NCI-H2171 (cell line): ENCODE results near the gene LGR4.

Source experiments
- DNase-seq: peaks from one replicate; lab custom pipeline; 2025; lab: John Stamatoyannopoulos, UW

LGR4 gene

DNA sequence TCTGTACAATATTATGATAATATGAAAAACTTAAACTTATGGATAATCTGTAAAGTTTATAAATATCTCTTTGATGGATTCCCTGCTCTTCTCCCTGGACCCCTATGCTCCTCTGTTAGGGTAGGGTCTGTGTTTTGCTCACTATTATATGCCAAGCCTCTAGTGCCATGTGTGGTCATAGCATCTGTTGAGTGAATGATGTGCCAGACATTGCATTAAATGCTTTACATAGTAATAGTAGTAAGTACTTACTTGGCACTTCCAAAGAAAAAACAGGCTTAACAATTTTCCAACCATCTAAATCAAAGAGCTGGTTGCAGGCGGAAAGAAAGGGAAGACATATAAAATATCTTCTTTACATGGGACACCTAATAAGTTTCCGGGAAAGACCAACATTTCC is 46.8 kb downstream of the LGR4 start:
- no peak for DNase-seq

DNA sequence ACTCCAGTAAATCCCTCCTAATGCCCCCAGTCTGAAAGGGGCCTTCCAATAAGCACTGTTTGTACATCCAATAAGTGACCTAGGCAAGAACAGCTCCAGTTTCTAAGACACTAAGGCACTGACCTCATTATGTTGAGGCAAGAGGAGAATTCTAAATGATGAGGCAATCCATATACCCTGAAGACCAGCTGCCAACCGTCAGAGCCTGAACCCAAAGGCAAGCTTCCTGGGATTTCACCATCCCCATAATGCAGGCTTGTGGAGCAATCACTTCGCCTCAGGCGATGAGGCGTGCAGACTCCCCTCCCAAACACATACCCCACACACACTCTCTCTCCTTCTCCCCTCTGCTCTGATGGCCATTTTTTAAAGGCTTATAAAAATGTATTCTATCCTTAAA is 49.5 kb downstream of the LGR4 start:
- no peak for DNase-seq

DNA sequence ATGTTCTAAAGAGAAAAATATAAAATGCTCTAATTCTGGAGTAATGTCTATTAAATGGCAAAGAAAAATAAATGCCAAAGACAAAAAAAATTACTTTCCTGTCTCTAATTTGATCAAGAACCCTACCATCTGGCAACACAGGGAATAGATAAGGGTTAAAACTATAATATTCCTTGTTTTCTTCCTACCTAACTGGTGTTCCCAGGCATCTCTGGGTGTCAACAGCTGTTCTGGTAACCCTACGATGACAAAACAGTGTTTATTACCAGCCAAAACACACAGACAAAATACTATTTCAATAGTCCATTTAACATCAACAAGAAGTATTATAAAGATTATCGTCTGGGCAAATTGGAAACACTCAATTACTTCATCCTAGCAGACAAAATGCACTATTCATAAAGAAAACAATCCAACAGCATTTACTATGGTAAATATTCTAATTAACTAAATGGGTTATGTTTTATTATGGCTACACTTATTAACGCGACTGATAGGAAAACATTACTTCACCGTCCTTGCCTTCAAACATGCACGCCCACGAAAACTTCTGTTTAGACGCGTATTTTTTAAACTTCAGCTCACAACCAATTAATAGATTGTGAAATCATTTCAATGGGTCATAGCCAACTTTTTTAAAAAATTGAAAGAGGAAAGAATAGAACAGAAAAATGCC is 50.6 kb downstream of the LGR4 start:
- DNase-seq: peak; percentile 23

DNA sequence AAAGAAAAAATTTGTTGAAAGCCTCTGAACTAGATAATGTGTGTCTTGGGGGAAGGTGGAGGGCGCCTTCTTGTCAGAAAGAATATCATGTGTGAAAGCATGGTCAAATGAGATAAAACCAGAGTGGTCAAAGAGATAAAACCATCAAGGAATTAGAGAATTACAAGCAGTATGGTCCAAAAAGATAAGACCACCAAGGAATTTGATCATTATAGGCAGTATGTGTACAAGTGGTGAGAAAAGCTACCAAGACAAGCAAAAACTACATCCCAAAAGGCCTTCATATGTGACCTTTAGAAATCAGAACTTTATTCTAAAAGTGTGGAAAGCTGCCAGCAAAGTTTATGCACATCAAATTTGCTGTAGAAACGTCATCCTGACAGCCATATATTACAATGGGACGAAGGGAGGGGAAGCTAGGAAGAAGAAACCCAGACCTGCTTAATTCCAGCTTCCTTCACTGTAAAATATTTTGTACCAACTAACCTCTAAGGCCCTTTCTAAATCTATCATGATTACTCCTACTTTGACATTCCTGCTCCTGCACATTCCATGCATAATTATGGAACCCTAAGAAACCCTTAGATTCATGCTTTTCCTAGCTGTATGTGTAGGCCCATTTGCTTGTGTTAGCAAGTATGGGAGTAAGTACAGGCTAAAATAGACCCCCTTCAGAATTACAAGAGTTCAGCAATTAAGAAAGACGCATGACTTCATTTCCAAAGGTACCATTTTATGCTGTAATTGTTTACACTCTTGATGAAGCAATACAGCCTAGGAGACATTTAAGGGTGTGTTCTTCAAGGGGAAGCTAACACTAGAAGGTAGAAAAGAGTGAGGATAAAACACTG is 51.6 kb downstream of the LGR4 start:
- no peak for DNase-seq

DNA sequence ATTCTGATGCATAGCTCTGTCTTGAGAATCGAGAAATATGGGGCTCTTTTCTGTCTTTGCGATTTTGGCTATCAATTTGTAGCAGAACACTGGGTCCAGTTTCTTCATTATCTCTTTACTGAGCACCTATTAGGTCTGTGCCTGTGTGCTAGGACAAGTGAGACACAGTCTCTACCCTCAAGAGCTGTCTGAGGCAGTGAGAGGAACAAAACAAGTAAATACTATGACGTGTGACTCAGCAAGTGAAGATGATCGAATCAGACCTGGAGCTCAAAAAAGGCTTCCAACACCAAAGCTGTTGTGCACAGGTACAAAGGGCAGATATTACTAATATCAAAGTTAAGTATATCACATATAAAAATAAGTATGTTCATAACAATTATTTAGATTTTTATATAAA is 52.4 kb downstream of the LGR4 start:
- DNase-seq: no peak

DNA sequence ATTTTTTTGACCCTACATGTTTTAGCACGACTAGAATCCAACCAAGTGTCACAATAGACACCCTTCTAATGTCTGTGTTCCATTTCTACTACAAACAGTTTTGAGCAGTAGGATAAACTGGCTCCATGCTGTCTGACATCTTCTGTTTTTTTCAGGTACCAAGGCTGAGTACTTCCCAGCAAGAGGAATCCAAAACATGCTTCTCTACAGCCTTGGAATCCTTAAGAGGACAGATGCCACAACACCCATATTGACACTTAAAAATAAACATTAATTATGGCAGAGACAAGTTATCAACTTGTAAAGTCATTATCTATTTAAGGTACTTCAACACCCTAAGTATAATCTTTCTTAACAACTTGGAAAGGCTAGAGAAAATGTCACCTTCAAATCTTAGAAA is 54.2 kb downstream of the LGR4 start:
- no peak for DNase-seq

DNA sequence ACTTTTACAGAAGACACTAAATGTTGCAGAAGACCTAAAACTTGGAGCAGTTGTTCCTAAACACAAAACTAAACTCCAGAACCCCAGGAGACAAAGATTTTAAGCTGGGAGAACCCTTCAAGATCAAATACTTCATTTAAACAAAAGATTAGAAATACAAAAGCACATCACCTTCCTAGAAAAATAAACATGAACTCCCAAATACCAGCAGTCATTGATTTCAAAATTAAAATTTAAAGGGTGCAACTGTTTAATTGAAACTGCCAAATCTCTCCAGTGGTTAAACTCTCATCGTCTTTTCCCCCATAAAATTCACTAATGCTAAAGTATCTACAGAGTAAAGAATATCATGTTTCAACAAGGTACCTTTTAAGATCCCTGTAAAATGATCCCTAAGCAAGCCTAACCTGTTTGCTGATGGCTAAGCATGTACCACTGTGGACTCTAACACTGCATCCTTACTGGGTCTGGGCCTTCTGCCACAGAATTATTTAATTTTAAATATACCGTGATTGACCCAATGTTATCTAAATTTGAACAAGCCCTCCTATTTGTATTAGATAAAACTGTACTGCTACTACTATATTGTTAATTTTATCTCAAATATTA is 55.9 kb downstream of the LGR4 start:
- DNase-seq: no peak

DNA sequence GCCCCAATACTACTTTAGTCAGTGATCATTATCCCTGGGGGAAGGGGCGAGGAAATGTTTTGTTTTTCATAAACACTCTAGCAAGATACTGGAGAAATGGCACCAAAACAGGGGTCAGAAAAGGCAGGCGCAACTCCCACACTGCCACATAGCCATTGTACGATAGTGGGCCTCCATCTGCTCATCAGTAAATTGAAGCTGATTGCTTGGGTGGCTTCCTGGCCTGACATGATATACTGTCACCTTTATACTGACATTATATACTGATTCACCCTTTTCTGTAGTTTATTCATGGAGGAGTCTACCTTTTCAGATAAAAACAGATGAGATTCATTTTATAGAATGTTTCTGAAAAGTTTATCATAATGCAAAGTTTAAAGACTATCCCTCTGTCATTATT is 57.9 kb downstream of the LGR4 start:
- no peak for DNase-seq

DNA sequence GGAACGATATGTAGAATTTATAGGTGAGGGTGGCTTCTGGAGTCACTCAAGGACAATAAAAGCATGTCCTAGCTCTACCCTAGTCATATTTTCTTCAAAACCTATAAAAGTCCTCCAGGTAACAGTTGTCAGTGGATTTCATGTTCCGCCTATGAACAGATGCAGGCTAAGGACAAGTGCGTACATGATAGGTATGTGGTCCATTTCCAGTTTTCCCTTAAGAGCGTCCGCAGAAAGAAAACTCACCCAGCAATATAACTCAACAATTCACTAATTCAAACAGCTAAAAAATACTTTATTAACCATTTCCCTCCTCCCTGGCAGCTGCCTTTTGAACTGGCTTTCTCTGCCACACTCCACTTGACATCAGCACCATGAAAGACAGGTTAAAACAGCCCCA is 59.4 kb downstream of the LGR4 start:
- no peak for DNase-seq

DNA sequence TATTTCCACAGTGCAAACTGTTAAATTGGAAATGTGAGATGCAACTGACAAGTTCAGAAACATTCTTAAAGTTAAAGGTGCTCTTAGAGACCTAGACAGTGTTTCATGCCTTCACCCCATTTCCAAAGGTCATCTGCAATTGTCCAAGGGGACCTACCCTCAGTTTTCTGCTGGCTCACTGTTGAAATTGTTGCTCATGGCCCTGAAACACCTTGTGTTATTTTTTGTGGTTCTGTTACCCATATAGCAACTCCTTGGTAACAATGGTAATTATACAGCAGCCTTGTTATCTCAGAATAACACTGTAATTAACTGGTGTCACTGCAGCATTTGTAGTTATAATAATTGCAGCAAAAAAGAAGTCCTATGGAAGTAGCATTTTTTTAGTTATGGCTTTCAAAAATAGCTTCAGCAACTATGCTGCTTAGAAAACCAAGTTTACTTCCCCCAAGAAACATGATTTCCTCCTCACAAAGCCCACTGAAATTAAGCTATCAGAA is 60.3 kb downstream of the LGR4 start:
- DNase-seq: no peak

DNA sequence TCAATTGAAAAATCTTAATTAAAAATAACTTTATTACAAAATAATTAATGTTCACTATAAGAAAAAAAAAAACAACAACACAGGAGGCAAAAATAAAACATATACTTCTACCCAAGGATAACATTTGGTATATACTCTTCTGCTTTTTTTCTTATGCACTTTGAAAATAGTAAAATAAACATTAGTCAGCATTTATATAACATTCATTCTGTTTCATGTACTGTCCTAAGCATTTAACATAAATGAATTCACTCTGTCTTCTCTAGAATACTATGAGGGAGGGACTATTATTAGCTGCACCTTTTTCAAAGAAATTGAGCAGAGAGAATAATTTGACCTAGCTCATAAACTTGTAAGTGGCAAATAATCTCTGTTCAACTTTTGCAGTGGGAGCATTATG is 61.3 kb downstream of the LGR4 start:
- no peak for DNase-seq

DNA sequence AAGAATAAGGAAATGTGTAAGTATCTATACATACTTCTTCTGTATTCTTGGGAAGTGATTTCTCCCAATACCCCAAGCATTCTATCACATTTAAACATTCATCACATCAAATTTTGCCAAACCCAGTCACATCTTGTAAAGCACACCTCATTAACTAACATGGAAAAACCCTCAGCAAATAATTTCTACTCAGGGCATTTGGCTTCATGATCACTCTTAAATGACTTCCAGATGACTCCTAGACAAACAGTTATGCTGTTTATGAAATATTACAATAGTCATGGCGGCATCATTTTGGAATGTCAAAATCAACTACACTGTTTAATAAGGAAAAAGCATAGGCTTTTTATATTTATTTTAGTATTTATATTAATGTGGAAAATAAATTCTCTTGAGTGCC is 62.3 kb downstream of the LGR4 start:
- no peak for DNase-seq

DNA sequence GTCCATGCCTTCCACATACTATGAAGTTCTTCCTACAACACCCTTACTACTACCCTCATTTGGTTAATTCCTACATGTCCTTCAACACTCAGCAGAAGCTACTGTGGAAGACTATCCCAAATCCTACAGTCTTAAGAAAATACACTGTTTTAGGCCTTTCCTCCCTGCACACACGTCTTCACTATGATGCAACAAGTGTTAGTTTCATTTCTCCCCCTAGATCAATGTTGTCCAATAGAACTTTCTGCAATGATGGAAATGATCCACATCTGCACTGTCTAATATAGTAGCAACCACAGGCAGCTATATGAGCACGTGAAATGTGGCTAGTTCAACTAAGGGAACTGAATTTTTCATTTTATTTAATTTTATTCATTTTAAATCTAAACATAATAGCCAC is 62.8 kb downstream of the LGR4 start:
- DNase-seq: no peak

DNA sequence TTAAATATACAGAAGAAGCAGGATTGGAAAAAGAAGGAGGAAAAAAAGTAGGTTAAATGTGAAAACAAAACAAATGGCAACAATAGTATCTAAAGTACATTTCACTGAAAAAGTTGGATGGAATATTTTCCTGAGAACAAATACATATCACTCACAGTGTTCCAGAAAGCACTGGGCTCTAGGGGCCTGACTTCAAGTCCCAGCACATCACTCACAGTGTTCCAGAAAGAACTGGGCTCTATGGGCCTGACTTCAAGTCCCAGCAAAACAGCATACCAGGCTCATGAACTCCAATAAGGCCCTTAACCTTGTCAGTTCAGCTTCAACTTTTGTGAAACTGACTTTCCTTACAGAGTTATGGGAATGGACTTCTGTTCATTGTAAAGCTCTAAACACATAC is 63.5 kb downstream of the LGR4 start:
- no peak for DNase-seq

DNA sequence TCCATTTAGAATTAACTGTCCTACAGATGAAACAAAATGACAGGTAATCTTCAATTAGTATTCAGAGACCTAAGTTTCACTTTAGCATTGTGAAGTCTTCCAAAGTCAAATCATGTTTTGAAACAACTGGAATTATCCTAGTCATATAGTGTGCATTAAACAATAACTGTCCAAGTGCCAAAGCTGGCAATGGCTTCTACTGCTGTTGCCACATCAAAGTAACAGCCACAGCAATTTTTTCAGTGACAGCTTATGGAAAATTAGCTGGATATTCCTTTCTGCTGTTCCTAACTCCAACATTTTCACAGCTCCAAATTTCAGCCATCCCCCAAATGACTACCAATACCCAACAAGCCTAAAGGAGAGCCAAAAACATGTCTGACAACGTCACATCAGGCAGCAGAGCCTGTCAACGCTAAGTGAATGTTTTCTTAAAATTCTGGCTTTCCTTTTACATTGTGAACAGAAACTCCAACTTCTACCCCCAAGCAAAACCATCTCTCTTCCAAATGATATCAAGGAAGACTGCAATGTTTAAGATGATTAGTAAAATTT is 64.3 kb downstream of the LGR4 start:
- no peak for DNase-seq

DNA sequence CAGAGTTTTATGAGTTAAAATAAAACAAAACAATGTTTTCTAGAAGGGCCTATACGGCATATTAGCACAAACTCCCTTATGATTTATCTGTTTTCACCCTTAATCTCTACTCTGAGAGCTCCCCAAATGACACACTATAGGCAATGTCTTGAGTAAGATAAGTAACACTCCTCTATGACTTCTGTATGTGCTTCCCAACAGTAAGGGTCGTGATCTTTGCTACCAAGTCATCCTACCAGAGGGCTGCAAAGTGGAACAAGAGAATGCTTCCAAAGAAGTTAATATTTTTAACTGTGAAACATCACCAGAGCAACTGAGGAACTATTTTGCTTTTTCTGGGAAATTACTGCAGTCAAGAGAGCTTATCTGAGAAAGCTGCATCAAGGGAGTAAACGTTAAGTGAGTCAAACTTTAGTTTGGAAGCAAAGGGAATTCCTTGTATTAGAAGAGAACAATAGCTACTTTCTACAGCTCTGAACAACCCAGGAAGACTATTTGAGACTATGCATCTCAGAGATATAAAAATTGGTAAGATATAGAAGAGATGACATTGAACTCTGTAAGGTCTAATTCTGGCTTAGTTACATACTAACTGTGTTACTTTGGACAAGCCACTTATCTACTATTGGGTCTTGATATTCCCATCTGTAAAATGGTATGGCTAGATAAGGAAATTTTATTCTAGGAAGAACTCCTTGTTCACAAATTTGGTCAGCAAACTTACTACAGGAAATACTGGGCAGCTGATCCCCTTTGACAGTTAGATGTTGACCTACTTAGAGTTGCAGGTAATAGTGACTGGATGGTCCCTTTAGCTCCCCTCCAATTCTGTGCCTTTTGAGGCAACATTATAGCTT is 65.9 kb downstream of the LGR4 start:
- DNase-seq: no peak

DNA sequence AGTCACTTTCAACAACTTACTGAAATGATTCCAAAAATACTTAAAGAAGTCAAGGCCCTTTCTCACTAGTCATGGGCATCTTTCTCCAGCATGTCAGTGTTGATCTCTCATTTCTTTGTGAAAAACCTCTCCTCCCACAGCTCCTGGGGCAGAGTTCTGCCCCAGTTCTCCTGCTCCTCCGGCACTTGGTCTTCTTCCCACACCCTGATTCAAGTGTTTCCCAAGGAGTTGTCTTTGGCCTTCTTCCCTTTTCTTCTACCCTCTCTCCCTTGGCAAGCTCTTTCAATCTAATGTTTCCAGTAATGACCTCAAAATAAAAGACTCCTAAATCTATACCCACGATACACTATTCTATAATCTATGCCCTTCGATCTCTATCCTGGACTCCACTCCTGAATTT is 67.5 kb downstream of the LGR4 start:
- no peak for DNase-seq

DNA sequence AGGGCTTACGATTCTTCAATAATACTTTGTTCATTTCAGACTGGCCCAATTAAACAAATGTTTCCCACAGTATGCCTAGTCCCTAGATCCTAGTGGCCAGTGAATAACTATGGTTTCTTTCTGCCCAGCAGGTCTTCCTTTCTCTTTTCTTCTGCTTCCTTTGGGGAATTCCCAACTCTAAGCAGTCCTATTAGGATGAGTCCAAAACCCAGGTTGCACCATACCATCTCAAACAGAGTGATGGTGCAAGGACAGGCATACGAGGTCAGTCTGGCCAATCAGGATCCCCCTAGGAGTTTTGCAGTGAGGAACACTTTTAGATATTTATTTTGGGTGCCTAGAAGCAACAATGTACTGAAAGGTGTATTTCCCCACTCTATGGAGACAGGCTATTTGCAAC is 68.2 kb downstream of the LGR4 start:
- no peak for DNase-seq

DNA sequence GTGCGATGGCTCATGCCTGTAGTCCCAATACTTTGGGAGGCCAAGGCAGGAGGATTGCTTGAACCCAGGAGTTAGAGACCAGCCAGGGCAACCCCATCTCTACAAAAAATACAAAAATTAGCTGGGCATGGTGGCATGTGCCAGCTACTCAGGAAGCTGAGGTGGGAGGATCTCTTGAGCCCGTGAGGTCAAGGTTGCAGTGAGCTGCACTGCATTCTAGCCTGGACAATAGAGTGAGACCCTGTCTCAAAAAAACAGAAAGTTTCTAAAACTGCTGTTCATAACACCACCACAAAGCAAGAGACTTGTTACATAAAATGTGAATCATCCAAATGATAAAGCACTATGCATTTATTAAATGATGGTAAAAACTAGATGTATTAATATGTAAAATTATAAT is 69.4 kb downstream of the LGR4 start:
- DNase-seq: no peak

DNA sequence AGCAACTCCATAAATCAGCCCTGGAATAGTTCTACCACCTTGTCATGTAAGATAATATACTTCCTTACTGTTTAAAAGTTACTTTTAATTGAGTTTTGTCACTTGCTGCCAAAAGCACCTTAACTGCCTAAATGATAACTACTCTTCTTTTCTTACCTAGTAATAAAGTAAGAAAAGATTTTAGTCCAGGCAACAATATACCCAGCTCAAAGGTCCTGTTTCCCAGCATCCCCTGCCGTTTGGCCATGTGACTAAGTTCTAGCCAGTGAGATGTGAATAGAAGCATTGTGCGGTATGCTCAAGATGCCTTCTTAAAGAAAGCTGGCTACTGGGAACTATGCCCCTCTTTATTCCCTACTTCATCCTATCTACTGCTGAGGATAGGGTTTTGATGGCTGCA is 70.1 kb downstream of the LGR4 start:
- DNase-seq: no peak

DNA sequence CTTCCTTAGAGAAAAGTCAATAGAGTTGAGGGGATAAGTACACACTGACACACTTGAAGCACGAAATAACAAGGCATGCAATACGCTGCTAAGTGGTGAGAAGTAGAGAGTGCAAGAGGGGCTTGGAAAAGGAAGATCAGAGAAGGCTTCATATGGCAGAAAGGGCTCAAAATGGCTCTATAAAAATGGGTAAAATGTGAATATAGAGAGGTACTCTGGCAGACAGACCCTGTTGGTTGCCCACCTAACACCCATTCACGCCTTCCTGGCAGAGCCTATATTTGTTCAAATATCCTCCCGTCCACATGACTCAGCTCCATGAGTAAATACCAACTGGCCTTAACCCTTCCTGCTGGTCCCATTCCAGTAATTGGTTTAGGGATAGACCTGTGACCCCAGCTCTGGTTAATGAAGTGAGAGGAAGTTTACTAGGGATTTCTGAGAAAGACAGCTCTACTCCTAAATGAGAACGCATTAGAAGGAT is 70.7 kb downstream of the LGR4 start:
- no peak for DNase-seq
